H1 (cell line): ENCODE results near the gene PUSL1. TPM values are rescaled to one million over a fixed set of nuclear protein-coding genes. Genes with fewer than 3 reads are reported as not detected.
A peak's percentile ranks its signal among the peaks of the same experiment; 100 is the strongest.

Source experiments
- CTCF ChIA-PET: fragments of 300-600 bp; sonication (Branson Sonifier 250); formaldehyde crosslinking; loops from one replicate; lab custom pipeline; 2021; ENCODE audit not compliant: partially characterized antibody; lab: Charles Lee
- POLR2A ChIA-PET: fragments of 300-600 bp; sonication (Branson Sonifier 250); formaldehyde crosslinking; loops from one replicate; lab custom pipeline; 2021; ENCODE audit warnings: inconsistent platforms; ENCODE audit not compliant: partially characterized antibody; lab: Charles Lee
- DNase-seq, 2 experiments: peaks; one replicate each; pipeline versions ENCODE4 v3.0.0 to v3.0.0-alpha.2; 2010 to 2022; ENCODE audit warnings: low spot score in 2 of 2, low read depth in 1 of 2, mixed read lengths in 1 of 2
- FAIRE-seq: peaks from 2 replicates; lab custom pipeline; 2011; peaks lifted over from hg19 to GRCh38; lab: Jason Lieb, UNC
- H2AFZ ChIP-seq: 2 replicates; pipeline ENCODE4 v1.8.1; 2012; ENCODE audit warnings: low read length, inconsistent platforms
- H2AK5ac ChIP-seq: 2 replicates; pipeline ENCODE4 v1.6.1; 2013; ENCODE audit warnings: low read depth, low read length
- H2BK120ac ChIP-seq: replicated peaks from 2 replicates; pipeline ENCODE3; 2013; ENCODE audit warnings: low read depth, low read length, inconsistent platforms
- H2BK12ac ChIP-seq: 2 replicates; pipeline ENCODE4 v1.6.1; 2013; ENCODE audit warnings: low read depth, low read length
- H2BK15ac ChIP-seq: 2 replicates; pipeline ENCODE4 v1.6.1; 2013; ENCODE audit warnings: low read length
- H2BK20ac ChIP-seq: 2 replicates; pipeline ENCODE4 v1.6.1; 2013; ENCODE audit warnings: low read length
- H2BK5ac ChIP-seq: 2 replicates; pipeline ENCODE4 v1.6.1; 2013; ENCODE audit warnings: low read depth, low read length
- H3K14ac ChIP-seq: 2 replicates; pipeline ENCODE4 v1.6.1; 2013; ENCODE audit warnings: inconsistent platforms; ENCODE audit not compliant: insufficient read length
- H3K18ac ChIP-seq: 2 replicates; pipeline ENCODE4 v1.6.1; 2013; ENCODE audit warnings: low read length; ENCODE audit errors: extremely low read depth
- H3K23ac ChIP-seq: 2 replicates; pipeline ENCODE4 v1.6.1; 2013; ENCODE audit warnings: inconsistent platforms; ENCODE audit not compliant: insufficient read length
- H3K23me2 ChIP-seq: 2 replicates; pipeline ENCODE4 v1.6.1; 2013; ENCODE audit warnings: low read depth, low read length
- H3K27ac ChIP-seq: 2 replicates; pipeline ENCODE4 v1.6.1; 2011; ENCODE audit warnings: low read depth, low read length, inconsistent platforms
- H3K27me3 ChIP-seq, 4 experiments: replicated peaks in 1 of 4; 1 replicate in 1 of 4; 2 replicates in 3 of 4; pipeline versions ENCODE4 v1.6.1 to v1.8.1; 2011 to 2013; ENCODE audit warnings: low read length in 3 of 4, mild to moderate bottlenecking in 3 of 4, inconsistent platforms in 2 of 4, mixed read lengths in 2 of 4, moderate library complexity in 1 of 4; ENCODE audit not compliant: control insufficient read depth in 3 of 4, insufficient read depth in 3 of 4; ENCODE audit errors: extremely low read depth in 1 of 4
- H3K36me3 ChIP-seq, 4 experiments: 2 replicates each; pipeline versions ENCODE4 v1.6.1 to v1.8.1; 2011 to 2013; ENCODE audit warnings: mild to moderate bottlenecking in 4 of 4, low read length in 3 of 4, moderate library complexity in 2 of 4, control low read depth in 1 of 4, inconsistent platforms in 1 of 4; ENCODE audit not compliant: insufficient read depth in 4 of 4, control insufficient read depth in 2 of 4
- H3K4ac ChIP-seq: replicated peaks from 2 replicates; pipeline ENCODE3; 2013; ENCODE audit warnings: low read length, low read depth, mixed read lengths, inconsistent platforms; ENCODE audit not compliant: insufficient read length
- H3K4me1 ChIP-seq, 4 experiments: replicated peaks in 1 of 4; 1 replicate in 1 of 4; 2 replicates in 3 of 4; pipeline versions ENCODE4 v1.6.1 to v1.8.1; 2011 to 2013; ENCODE audit warnings: low read length in 3 of 4, inconsistent platforms in 2 of 4, mixed read lengths in 1 of 4; ENCODE audit not compliant: insufficient read depth in 4 of 4, control insufficient read depth in 3 of 4
- H3K4me2 ChIP-seq, 2 experiments: 2 replicates each; pipeline versions ENCODE4 v1.6.1 to v1.8.1; 2011 to 2013; ENCODE audit warnings: low read depth in 2 of 2, low read length in 2 of 2, control low read depth in 1 of 2, inconsistent platforms in 1 of 2, mild to moderate bottlenecking in 1 of 2; ENCODE audit not compliant: insufficient read depth in 1 of 2
- H3K4me3 ChIP-seq, 4 experiments: fragments of 200-600, 300-600 bp in 1 of 4; sonication (generic), shearing (Covaris generic), sonication (Bioruptor Twin) in 1 of 4; 2 replicates each; pipeline versions ENCODE4 v1.5.1 to v1.8.1; 2011 to 2016; ENCODE audit warnings: low read length in 4 of 4, low read depth in 3 of 4, control low read depth in 2 of 4, inconsistent platforms in 2 of 4, mild to moderate bottlenecking in 2 of 4, mixed read lengths in 1 of 4, moderate library complexity in 1 of 4; ENCODE audit not compliant: insufficient read depth in 2 of 4; ENCODE audit errors: extremely low read depth in 1 of 4
- H3K56ac ChIP-seq: replicated peaks from 2 replicates; pipeline ENCODE3; 2013; ENCODE audit warnings: low read depth, mild to moderate bottlenecking, mixed read lengths, low read length, inconsistent platforms; ENCODE audit not compliant: insufficient read length
- H3K79me1 ChIP-seq: 2 replicates; pipeline ENCODE4 v1.6.1; 2013; ENCODE audit warnings: low read depth, low read length, control low read depth
- H3K79me2 ChIP-seq, 2 experiments: 2 replicates each; pipeline versions ENCODE4 v1.6.1 to v1.8.1; 2012 to 2013; ENCODE audit warnings: low read length in 2 of 2, mild to moderate bottlenecking in 2 of 2, inconsistent platforms in 1 of 2; ENCODE audit not compliant: insufficient read depth in 2 of 2, control insufficient read depth in 1 of 2
- H3K9ac ChIP-seq, 4 experiments: replicated peaks in 1 of 4; 1 replicate in 1 of 4; 2 replicates in 3 of 4; pipeline versions ENCODE4 v1.6.1 to v1.8.1; 2011 to 2013; ENCODE audit warnings: low read depth in 3 of 4, low read length in 3 of 4, control low read depth in 2 of 4, mild to moderate bottlenecking in 2 of 4, moderate library complexity in 2 of 4, inconsistent platforms in 1 of 4; ENCODE audit errors: extremely low read depth in 1 of 4
- H3K9me3 ChIP-seq, 2 experiments: 2 replicates each; pipeline versions ENCODE4 v1.6.1 to v1.8.1; 2012 to 2013; ENCODE audit warnings: mild to moderate bottlenecking in 2 of 2, moderate library complexity in 2 of 2, control low read depth in 1 of 2, inconsistent platforms in 1 of 2, low read depth in 1 of 2, low read length in 1 of 2, mixed read lengths in 1 of 2; ENCODE audit not compliant: insufficient read depth in 2 of 2
- H4K20me1 ChIP-seq, 2 experiments: replicated peaks in 1 of 2; 2 replicates each; pipeline versions ENCODE3 to v1.8.1; 2011 to 2013; ENCODE audit warnings: inconsistent platforms in 2 of 2, low read length in 2 of 2, mild to moderate bottlenecking in 1 of 2; ENCODE audit not compliant: insufficient read depth in 2 of 2, control insufficient read depth in 1 of 2
- H4K5ac ChIP-seq: 2 replicates; pipeline ENCODE4 v1.6.1; 2013; ENCODE audit warnings: low read length, low read depth, mixed read lengths, inconsistent platforms; ENCODE audit not compliant: insufficient read length
- H4K8ac ChIP-seq: 2 replicates; pipeline ENCODE4 v1.8.0; 2013; ENCODE audit warnings: mild to moderate bottlenecking, moderate library complexity, low read length, inconsistent platforms; ENCODE audit not compliant: insufficient read depth; ENCODE audit errors: extremely low read depth
- H4K91ac ChIP-seq: replicated peaks from 2 replicates; pipeline ENCODE3; 2013; ENCODE audit warnings: low read length, mixed read lengths, inconsistent platforms; ENCODE audit not compliant: insufficient read length
- CTBP2 ChIP-seq: IDR thresholded peaks from 2 replicates; pipeline ENCODE4 v1.7.0; 2011; ENCODE audit warnings: borderline replicate concordance, mild to moderate bottlenecking, moderate library complexity, mixed read lengths, low read length; ENCODE audit not compliant: insufficient read depth, insufficient read length
- HDAC2 ChIP-seq, 2 experiments: fragments of 300-600 bp in 1 of 2; sonication (generic) in 1 of 2; IDR thresholded peaks; 2 replicates each; pipeline ENCODE4 v1.6.1; 2011 to 2012; ENCODE audit warnings: low read depth in 2 of 2, low read length in 2 of 2, mild to moderate bottlenecking in 2 of 2, moderate library complexity in 2 of 2, borderline replicate concordance in 1 of 2, inconsistent platforms in 1 of 2
- KDM1A ChIP-seq: fragments of 200-600, 300-600 bp; sonication (generic); IDR thresholded peaks from 2 replicates; pipeline ENCODE4 v1.7.1; 2016; ENCODE audit warnings: mild to moderate bottlenecking, low read length, borderline replicate concordance
- TAF1 ChIP-seq: IDR thresholded peaks from 2 replicates; pipeline ENCODE4 v1.6.1; 2011; ENCODE audit warnings: mild to moderate bottlenecking, low read depth, low read length
- USF2 ChIP-seq: IDR thresholded peaks from 2 replicates; pipeline ENCODE4 v1.6.1; 2011; ENCODE audit warnings: low read length, improper control_type of control experiment
- WGBS, 2 experiments: shearing (Covaris generic) in 1 of 2; methylation state at CpG; one replicate each; pipeline versions ENCODE4 v1.1.6 to v1.1.7; 2013 to 2015; ENCODE audit warnings: low lambda C conversion rate in 2 of 2, mixed read lengths in 2 of 2, inconsistent platforms in 1 of 2, low coverage in 1 of 2, missing lambda C conversion rate in 1 of 2; ENCODE audit not compliant: insufficient replicate concordance in 2 of 2, insufficient coverage in 1 of 2, insufficient read length in 1 of 2; ENCODE audit errors: extremely low coverage in 1 of 2, missing lambda C conversion rate in 1 of 2; 5-methylcytosine and 5-hydroxymethylcytosine counted together
- polyA plus RNA-seq, 7 experiments: library from polyadenylated mRNA; depleted of rRNA in 3 of 7; stranded (reverse) in 5 of 7; unstranded in 2 of 7; fragments of >200 nt in 5 of 7; fragments of 200-250 nt in 2 of 7; gene quantifications; 1 replicate in 5 of 7; 2 replicates in 1 of 7; 4 replicates in 1 of 7; pipeline versions ENCODE4 v1.2.1 to v1.2.3, GENCODE V29; 2011 to 2013; ENCODE audit warnings: missing spikeins in 2 of 7, mixed read lengths in 2 of 7
- total RNA-seq: library from RNA; stranded (reverse); fragmentation: NEBNext Ultra II Directional; extraction: Animal tissue kit (Norgen Biotek cat#: 25700); gene quantifications from 2 replicates; pipeline ENCODE4 v1.2.1, GENCODE V29; 2021

The PUSL1 gene
- total and polyA plus RNA-seq, 2 of the 8 experiments (the other 6 are each of a cell fraction or from before 2014, with no cell fraction given) = 38.8 to 87.4 TPM

GRCh38 chr1:1286313-1287261 lies 21.8 kb upstream of the PUSL1 start:
- Histone ChIP-seq H3K9ac (no peak overlapping the region), H2AFZ (no peak overlapping the region), H3K4me3 (no peak overlapping the region), H4K8ac (peak overlapping the region; percentile 62), H3K27ac (no peak overlapping the region; the same call in 1 of the 2 replicates), H2BK12ac (0 out of 2 replicates have a peak overlapping the region, but pooled peaks have one; percentile 68), H3K79me2 (no peaks in the 10 kb centered on the region), H3K9me3 (peaks cover 0 to 2% of the 10 kb centered on the region in 2 experiments; a peak in 1 of 4 replicates), H3K79me1 (no peaks in the 10 kb centered on the region), H3K4me1 (peaks cover 0 to 1% (median under 1%) of the 10 kb centered on the region in 4 experiments; a peak in 1 of 7 replicates), H3K36me3 (no peaks in the 10 kb centered on the region), H4K20me1 (no peaks in the 10 kb centered on the region), H3K4me2 (no peak overlapping the region), H2BK15ac (peak overlapping the region; percentile 53; the same call in 1 of the 2 replicates), H4K5ac (no peak overlapping the region), H3K23ac (no peak overlapping the region), H2BK5ac (no peak overlapping the region), H3K27me3 (no peaks in the 10 kb centered on the region), H3K23me2 (no peaks in the 10 kb centered on the region), H4K91ac (no peak overlapping the region), H3K18ac (no peak overlapping the region), H2AK5ac (no peak overlapping the region), H2BK20ac (no peak overlapping the region), H3K4ac (no peak overlapping the region), H3K14ac (no peak overlapping the region), H2BK120ac (no peak overlapping the region), H3K56ac (no peak overlapping the region)
- ChIA-PET POLR2A (interaction anchor here (1.0 to 2.6 kb wide), 4 partner anchors 10 to 28 kb away, joined by 3 to 12 read pairs (median 3); partner anchors contain the start of gene UBE2J2), CTCF (interaction anchor here (1.2 to 1.6 kb wide), 5 partner anchors 13 to 47 kb away, joined by 3 to 5 read pairs (median 3); no protein-coding TSS in a partner anchor)
- DNase-seq (no peak), FAIRE-seq (no peak)
- TF ChIP-seq HDAC2 (IDR thresholded peaks at IDR 0.05; ENCODE audit: borderline replicate concordance in 1 of 2, low read depth in 2 of 2, low read length in 2 of 2) (no peak), TAF1 (no peak), USF2 (no peak), KDM1A (no peak), CTBP2 (no peak)
- WGBS, 2 experiments = 86% methylated on average over 39 of the region's 50 CpGs; no CpG with 5 or more reads in 1 of the 2 experiments
